Heart left ventricle (tissue), 16 donors: ENCODE results near the gene FMO1. TPM values are rescaled to one million over a fixed set of nuclear protein-coding genes. Genes with fewer than 3 reads are reported as not detected.

Experiments
- ATAC-seq, 4 donors: fragments of 200-7000 bp; cut with Tn5 transposase; one replicate each; pipeline ENCODE4 v1.9.1; 2020 to 2022; ENCODE audit warnings: moderate library complexity in 4 of 4, mild to moderate bottlenecking in 3 of 4, moderate number of reproducible peaks in 1 of 4
- DNase-seq, 5 donors: peaks; one replicate each; pipeline ENCODE4 v3.0.0-alpha.2; 2020
- H3K27ac ChIP-seq, 12 donors: fragments of 200-600 bp; sonication (generic) in 4 of 12; one replicate each; pipeline versions ENCODE4 v1.5.0 to v1.8.0; 2016 to 2022; ENCODE audit warnings: mild to moderate bottlenecking in 2 of 12
- H3K27me3 ChIP-seq, 9 donors: fragments of 200-600 bp; sonication (generic) in 2 of 9; one replicate each; pipeline versions ENCODE4 v1.5.1 to v1.8.0; 2016 to 2022; ENCODE audit warnings: mild to moderate bottlenecking in 3 of 9
- H3K36me3 ChIP-seq, 9 donors: fragments of 200-600 bp; sonication (generic) in 2 of 9; one replicate each; pipeline versions ENCODE4 v1.5.0 to v1.8.0; 2018 to 2022; ENCODE audit warnings: mild to moderate bottlenecking in 2 of 9
- H3K4me1 ChIP-seq, 12 donors: fragments of 200-600 bp; sonication (generic) in 4 of 12; one replicate each; pipeline versions ENCODE4 v1.5.0 to v1.8.0; 2016 to 2022; ENCODE audit warnings: mild to moderate bottlenecking in 3 of 12
- H3K4me3 ChIP-seq, 12 donors: fragments of 200-600 bp; sonication (generic) in 4 of 12; one replicate each; pipeline versions ENCODE4 v1.5.0 to v1.8.0; 2017 to 2022; ENCODE audit warnings: mild to moderate bottlenecking in 9 of 12, moderate library complexity in 4 of 12
- H3K9me3 ChIP-seq, 12 donors: fragments of 200-600 bp; sonication (generic) in 4 of 12; one replicate each; pipeline versions ENCODE4 v1.5.0 to v1.8.0; 2016 to 2022; ENCODE audit warnings: mild to moderate bottlenecking in 1 of 12
- POLR2A ChIP-seq, 2 donors: fragments of 450-650 bp; IDR thresholded peaks; one replicate each; pipeline ENCODE4 v1.6.1; 2017; ENCODE audit warnings: antibody characterized with exemption in 2 of 2, mild to moderate bottlenecking in 2 of 2, moderate library complexity in 2 of 2
- WGBS, 4 donors: extraction: QIAGEN DNeasy Blood & Tissue Kit in 2 of 4; methylation state at CpG; one replicate each; pipeline versions ENCODE4 v1.1.5 to v1.1.7; 2013 to 2018; 5-methylcytosine and 5-hydroxymethylcytosine counted together
- intact Hi-C, 10 donors: fragments of 100-400 bp; cut with DNase I; formaldehyde crosslinking; loops; one replicate each; pipeline versions ENCODE4 v1.11.1 to v1.14.2; 2022
- polyA plus RNA-seq, 2 donors: library from polyadenylated mRNA; stranded (reverse); fragments of 200-250 nt; gene quantifications; one replicate each; pipeline ENCODE4 v1.2.3, GENCODE V29; 2013
- total RNA-seq, 9 donors: library from RNA; depleted of rRNA in 2 of 9; stranded (reverse); fragments of >200 nt in 2 of 9; fragmentation: NEBNext Ultra II Directional in 3 of 9; extraction: Animal tissue kit (Norgen Biotek cat#: 25700) in 3 of 9; gene quantifications; one replicate each; pipeline versions ENCODE4 v1.1.0 to v1.2.4, GENCODE V29; 2016 to 2023
- TF ChIP-seq, protein P1 (sequence below), 12 donors: fragments of 200-600 bp; sonication (generic) in 4 of 12; IDR thresholded peaks; one replicate each; pipeline versions ENCODE4 v1.5.0 to v1.8.0; 2018 to 2022; ENCODE audit warnings: antibody characterized with exemption in 12 of 12, mild to moderate bottlenecking in 5 of 12
- donor health status: ischemic (EF 13 %, LVEDD 7.1; RV severe dilation, severe dysfunction).
- donor health status: healthy with polysubstance abuse.
- donor health status: DM: no; HTN: yes; CAD: no.
- donor health status: DM: no; HTN: no; CAD: no.
- donor health status: ischemic (EF 25% LVEDD 6.9; RV normal size, moderate dysfunction).
- donor health status: ischemic (EF 25% LVEDD 5.7; RV mildly dilated, moderate dysfunction).
- donor health status: healthy.
- donor health status: DM: yes; HTN: yes; CAD: no.
- donor health status: ischemic (EF 35%, LVEDD 5.7; RV mildly dilated, moderate dysfunction).
- donor health status: nonischemic (EF 11% LVEDD 7.7; RV severe dilation, severe dysfunction).
- donor health status: DM: yes; HTN: yes; CAD: no.
- donor health status: PGD.
- donor health status: ischemic (EF 29% LVEDD 5.4; RV normal size, mild dysfunction).
- donor health status: nonischemic (EF 23%, LVEDD 6.1; RV moderate dilation, normal function).

The FMO1 gene
- total and polyA plus RNA-seq, 11 donors = 0.15 to 7.0 (median 0.58) TPM; not detected in 2

GRCh38 chr1:171295821-171296220 lies 47.5 kb downstream of the FMO1 start:
- TF ChIP-seq POLR2A (IDR thresholded peaks at IDR 0.05) = no peak
- TF ChIP-seq, protein P1, sequence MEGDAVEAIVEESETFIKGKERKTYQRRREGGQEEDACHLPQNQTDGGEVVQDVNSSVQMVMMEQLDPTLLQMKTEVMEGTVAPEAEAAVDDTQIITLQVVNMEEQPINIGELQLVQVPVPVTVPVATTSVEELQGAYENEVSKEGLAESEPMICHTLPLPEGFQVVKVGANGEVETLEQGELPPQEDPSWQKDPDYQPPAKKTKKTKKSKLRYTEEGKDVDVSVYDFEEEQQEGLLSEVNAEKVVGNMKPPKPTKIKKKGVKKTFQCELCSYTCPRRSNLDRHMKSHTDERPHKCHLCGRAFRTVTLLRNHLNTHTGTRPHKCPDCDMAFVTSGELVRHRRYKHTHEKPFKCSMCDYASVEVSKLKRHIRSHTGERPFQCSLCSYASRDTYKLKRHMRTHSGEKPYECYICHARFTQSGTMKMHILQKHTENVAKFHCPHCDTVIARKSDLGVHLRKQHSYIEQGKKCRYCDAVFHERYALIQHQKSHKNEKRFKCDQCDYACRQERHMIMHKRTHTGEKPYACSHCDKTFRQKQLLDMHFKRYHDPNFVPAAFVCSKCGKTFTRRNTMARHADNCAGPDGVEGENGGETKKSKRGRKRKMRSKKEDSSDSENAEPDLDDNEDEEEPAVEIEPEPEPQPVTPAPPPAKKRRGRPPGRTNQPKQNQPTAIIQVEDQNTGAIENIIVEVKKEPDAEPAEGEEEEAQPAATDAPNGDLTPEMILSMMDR (IDR thresholded peaks at IDR 0.05) = no peak
- no peak for ATAC-seq
- Histone ChIP-seq H3K27me3 (no peaks in the 10 kb centered on the region), H3K4me3 (no peak overlapping the region), H3K4me1 (no peaks in the 10 kb centered on the region), H3K27ac (no peak overlapping the region), H3K9me3 (peaks cover 0 to 23% (median 12%) of the 10 kb centered on the region in 12 donors), H3K36me3 (no peaks in the 10 kb centered on the region)
- 81 to 92% (median 86%) methylated on average over 3 of the region's 3 CpGs for WGBS, 4 donors
- intact Hi-C loops = no loop called here
- no peak for DNase-seq

DNA sequence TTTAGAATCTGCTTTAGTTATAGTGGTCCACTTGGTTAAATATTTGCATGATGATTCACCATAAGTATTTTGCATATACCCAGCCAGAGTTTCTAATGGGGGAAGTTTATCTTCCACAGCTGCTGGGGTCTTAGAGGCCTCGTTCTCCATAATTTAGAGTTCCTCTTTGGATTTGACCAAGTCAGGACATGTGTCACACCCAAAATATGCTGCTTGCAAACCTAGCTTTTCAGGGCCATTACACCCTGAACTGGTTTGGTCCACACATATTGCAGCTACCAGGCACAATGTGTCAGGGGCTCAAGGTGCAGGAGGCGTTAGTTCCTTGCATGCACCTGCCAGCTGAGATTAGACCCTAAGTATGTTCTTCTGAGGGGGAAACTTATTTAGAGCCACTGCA lies 48.6 kb downstream of the FMO1 start:
- ATAC-seq (no peak), DNase-seq (no peak)
- H3K27me3 ChIP-seq = no peaks in the 10 kb centered on the region
- intact Hi-C loops = no loop called here
- WGBS, 4 donors = 67 to 85% (median 77%) methylated on average over 2 of the region's 2 CpGs
- H3K27ac ChIP-seq = no peak overlapping the region
- H3K36me3 ChIP-seq = no peaks in the 10 kb centered on the region
- peaks cover 0 to 34% (median 20%) of the 10 kb centered on the region in 12 donors for H3K9me3 ChIP-seq
- TF ChIP-seq POLR2A (IDR thresholded peaks at IDR 0.05) = no peak
- TF ChIP-seq, protein P1 (IDR thresholded peaks at IDR 0.05) = no peak
- H3K4me1 ChIP-seq = no peaks in the 10 kb centered on the region
- no peak overlapping the region for H3K4me3 ChIP-seq

- TF ChIP-seq, protein P1 (IDR thresholded peaks at IDR 0.05) = no peak
- no peak for TF ChIP-seq POLR2A (IDR thresholded peaks at IDR 0.05)
- H3K9me3 ChIP-seq = peaks cover 0 to 48% (median 21%) of the 10 kb centered on the region in 12 donors
- no peaks in the 10 kb centered on the region for H3K27me3 ChIP-seq
- DNase-seq = no peak
- H3K27ac ChIP-seq = no peak overlapping the region
- intact Hi-C loops = no loop called here
- ATAC-seq = no peak
- H3K36me3 ChIP-seq = no peaks in the 10 kb centered on the region
- 73 to 76% (median 74%) methylated on average over 4 of the region's 4 CpGs for WGBS, 4 donors
- H3K4me3 ChIP-seq = no peak overlapping the region
- no peaks in the 10 kb centered on the region for H3K4me1 ChIP-seq
Measured at GRCh38 chr1:171298696-171299095, 50.4 kb downstream of the FMO1 start.

DNA sequence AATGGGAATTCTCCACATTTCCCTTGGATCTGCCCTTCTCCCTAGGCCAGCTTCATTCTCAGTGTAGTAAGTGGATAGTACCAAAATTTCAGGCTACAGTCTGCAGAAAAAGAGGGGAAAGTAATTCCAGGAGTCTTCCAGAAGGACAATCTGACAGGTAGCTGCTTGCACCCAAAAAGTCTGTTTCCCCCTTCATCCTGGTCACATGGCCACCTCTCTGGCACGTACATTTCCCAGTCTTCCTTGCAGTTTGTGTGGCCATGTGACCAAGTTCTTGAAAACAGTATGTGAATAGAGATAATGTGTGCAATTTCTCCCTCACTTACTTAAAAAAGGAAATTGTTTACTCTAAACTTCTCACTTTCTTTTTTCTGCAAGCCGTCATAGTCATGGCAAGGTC lies 51.0 kb downstream of the FMO1 start:
- no peak for ATAC-seq
- WGBS, 4 donors = 68 to 76% (median 74%) methylated on average over 2 of the region's 2 CpGs
- Histone ChIP-seq H3K36me3 (no peaks in the 10 kb centered on the region), H3K9me3 (peaks cover 0 to 53% (median 21%) of the 10 kb centered on the region in 12 donors), H3K4me3 (no peak overlapping the region), H3K4me1 (no peaks in the 10 kb centered on the region), H3K27me3 (no peaks in the 10 kb centered on the region), H3K27ac (no peak overlapping the region)
- intact Hi-C loops = no loop called here
- DNase-seq = no peak
- TF ChIP-seq POLR2A (IDR thresholded peaks at IDR 0.05) = no peak
- TF ChIP-seq, protein P1 (IDR thresholded peaks at IDR 0.05) = no peak
